Muscle layer of colon (tissue), 2 donors: ENCODE results near the gene LDLRAD4.

Experiments
- H3K27ac ChIP-seq: one replicate; pipeline ENCODE4 v1.7.0; 2013; ENCODE audit warnings: low read depth, mild to moderate bottlenecking, low read length, moderate library complexity
- H3K27me3 ChIP-seq, 2 donors: one replicate each; pipeline ENCODE4 v1.7.0; 2013; ENCODE audit warnings: low read length in 2 of 2, mild to moderate bottlenecking in 2 of 2; ENCODE audit not compliant: insufficient read depth in 2 of 2, control insufficient read depth in 1 of 2
- H3K36me3 ChIP-seq: one replicate; pipeline ENCODE4 v1.7.0; 2013; ENCODE audit warnings: mild to moderate bottlenecking, low read length; ENCODE audit not compliant: insufficient read depth
- H3K4me1 ChIP-seq: one replicate; pipeline ENCODE4 v1.7.0; 2013; ENCODE audit warnings: mild to moderate bottlenecking, low read length; ENCODE audit not compliant: insufficient read depth
- H3K4me3 ChIP-seq, 2 donors: one replicate each; pipeline ENCODE4 v1.7.0; 2013; ENCODE audit warnings: low read length in 2 of 2, low read depth in 1 of 2, mild to moderate bottlenecking in 1 of 2, moderate library complexity in 1 of 2
- H3K9ac ChIP-seq: one replicate; pipeline ENCODE4 v1.7.0; 2013; ENCODE audit warnings: low read length
- H3K9me3 ChIP-seq: one replicate; pipeline ENCODE4 v1.7.0; 2013; ENCODE audit warnings: mild to moderate bottlenecking, low read length
- donor health status: abdominal sarcoma.
- donor health status: Adenocarcinoma of cecum.

Gene LDLRAD4

DNA sequence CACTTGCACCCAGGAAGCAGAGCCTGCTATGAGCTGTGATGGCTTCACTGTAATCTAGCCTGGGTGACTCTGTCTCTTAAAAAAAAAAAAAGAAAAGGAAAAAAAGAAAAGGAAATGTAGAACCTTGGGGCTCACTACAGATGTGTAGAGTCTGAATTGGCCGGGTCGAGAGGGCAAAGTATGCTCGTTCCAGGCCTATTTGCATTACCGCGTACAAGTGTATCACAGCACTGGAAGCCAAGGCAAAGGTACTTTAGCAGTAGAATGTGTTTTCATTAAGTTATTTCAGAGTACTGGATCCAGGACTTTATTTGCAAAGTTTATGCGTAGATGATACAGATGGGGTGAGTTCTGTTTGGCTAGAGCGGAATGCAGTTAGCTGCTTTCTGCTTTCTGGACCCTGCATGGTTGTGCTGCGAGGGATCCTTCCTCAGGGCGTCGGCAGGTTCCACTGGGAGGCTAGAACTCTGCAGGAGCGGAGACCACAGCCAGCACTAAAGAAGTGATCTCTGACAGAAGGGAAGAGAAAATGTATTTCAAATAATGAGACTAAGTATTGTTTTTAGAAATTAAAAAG is 51.8 kb downstream of the LDLRAD4 start:
- Histone ChIP-seq H3K9me3 (no peaks in the 10 kb centered on the region), H3K4me3 (no peak overlapping the region), H3K27ac (peak overlapping the region; percentile 84), H3K9ac (no peak overlapping the region), H3K4me1 (peaks cover 73% of the 10 kb centered on the region), H3K36me3 (no peaks in the 10 kb centered on the region), H3K27me3 (no peaks in the 10 kb centered on the region)

- Histone ChIP-seq H3K9me3 (no peaks in the 10 kb centered on the region), H3K27me3 (no peaks in the 10 kb centered on the region), H3K27ac (no peak overlapping the region), H3K36me3 (no peaks in the 10 kb centered on the region), H3K9ac (no peak overlapping the region), H3K4me1 (peaks cover 62% of the 10 kb centered on the region), H3K4me3 (no peak overlapping the region)
Observed at GRCh38 chr18:13271302-13271911, 52.8 kb downstream of the LDLRAD4 start.

DNA sequence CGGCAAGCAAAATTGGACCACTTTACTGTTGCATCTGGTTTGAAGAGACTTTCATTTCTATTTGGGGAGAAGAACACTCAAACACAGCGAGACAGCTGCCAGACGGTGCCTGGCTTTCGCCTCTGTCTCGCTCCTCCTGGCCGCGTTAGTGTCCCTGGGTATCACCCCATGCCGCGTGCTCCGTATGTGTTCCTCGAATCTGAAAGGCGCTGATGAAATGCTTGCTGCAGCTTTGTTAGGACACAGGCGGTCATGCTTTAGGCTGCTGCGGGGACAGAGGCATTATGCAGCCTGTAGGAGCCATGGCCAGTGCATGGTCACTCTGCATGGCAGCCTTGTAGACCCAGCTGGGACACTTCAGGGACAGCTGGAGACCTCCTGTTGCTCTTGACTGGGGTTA is 53.9 kb downstream of the LDLRAD4 start:
- Histone ChIP-seq H3K4me1 (peaks cover 58% of the 10 kb centered on the region), H3K4me3 (no peak overlapping the region), H3K27me3 (no peaks in the 10 kb centered on the region), H3K9ac (no peak overlapping the region), H3K9me3 (no peaks in the 10 kb centered on the region), H3K36me3 (no peaks in the 10 kb centered on the region), H3K27ac (no peak overlapping the region)

GRCh38 chr18:13273800-13274199 is 55.2 kb downstream of the LDLRAD4 start:
- Histone ChIP-seq H3K27me3 (no peaks in the 10 kb centered on the region), H3K4me1 (peaks cover 44% of the 10 kb centered on the region), H3K27ac (peak overlapping the region; percentile 35), H3K4me3 (no peak overlapping the region), H3K9me3 (no peaks in the 10 kb centered on the region), H3K36me3 (no peaks in the 10 kb centered on the region), H3K9ac (no peak overlapping the region)

GRCh38 chr18:13275075-13275474 is 56.5 kb downstream of the LDLRAD4 start:
- H3K36me3 ChIP-seq = peaks cover under 1% of the 10 kb centered on the region
- H3K9ac ChIP-seq = no peak overlapping the region
- H3K9me3 ChIP-seq = no peaks in the 10 kb centered on the region
- H3K27ac ChIP-seq = no peak overlapping the region
- H3K4me3 ChIP-seq = no peak overlapping the region
- H3K4me1 ChIP-seq = peaks cover 31% of the 10 kb centered on the region
- no peaks in the 10 kb centered on the region for H3K27me3 ChIP-seq

DNA sequence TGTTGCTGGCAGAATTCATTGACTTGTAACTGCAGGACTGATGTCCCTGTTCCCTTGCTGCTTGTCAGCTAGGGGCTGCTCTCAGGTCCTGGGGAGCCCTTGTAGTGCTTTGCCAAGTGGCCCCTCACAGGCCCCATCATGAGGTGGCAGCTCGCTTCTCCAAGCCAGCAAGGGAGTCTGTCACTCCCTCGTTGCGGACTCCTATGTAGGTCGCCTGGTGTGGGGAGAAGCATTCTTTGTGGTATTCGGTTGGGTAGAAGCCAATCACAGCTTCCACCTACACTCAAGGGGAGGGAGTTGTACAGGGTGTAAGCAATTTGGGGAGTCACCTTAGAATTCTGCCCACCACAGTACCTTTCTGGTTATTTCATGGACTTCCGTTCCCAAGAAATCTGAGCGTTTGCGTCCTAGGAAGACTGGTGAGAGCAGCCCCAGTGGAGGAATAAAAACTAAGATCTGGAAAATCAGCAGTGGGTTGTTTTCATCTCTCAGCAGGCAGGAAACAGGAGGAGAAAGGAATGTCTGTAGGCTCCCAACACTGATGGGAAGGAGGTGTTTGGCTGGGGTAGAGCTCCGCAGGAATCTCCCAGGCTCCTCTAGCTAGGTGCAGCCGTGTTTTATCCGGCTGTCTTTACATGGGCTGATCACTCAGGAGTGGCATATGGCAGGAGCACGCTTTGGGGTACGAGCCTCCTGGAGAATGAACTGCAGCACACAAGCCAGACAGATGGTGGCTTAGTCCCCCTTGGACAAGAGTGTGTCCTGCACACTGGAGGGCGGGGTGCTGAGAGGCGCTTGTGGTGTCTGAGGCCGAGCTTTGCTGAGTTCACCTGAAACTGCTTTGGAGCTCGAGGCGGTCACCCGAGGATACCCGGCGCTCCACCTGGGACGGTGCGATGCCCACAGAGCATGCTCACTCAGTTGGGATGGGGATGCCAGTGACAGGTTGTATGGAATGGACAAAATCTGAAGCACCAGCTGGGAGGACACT is 58.3 kb downstream of the LDLRAD4 start:
- Histone ChIP-seq H3K27me3 (no peaks in the 10 kb centered on the region), H3K4me1 (peaks cover 26% of the 10 kb centered on the region), H3K9me3 (no peaks in the 10 kb centered on the region), H3K36me3 (peaks cover 5% of the 10 kb centered on the region), H3K4me3 (no peak overlapping the region), H3K27ac (no peak overlapping the region), H3K9ac (no peak overlapping the region)

GRCh38 chr18:13278062-13278630 is 59.6 kb downstream of the LDLRAD4 start:
- H3K36me3 ChIP-seq = peaks cover 5% of the 10 kb centered on the region
- H3K9me3 ChIP-seq = no peaks in the 10 kb centered on the region
- no peaks in the 10 kb centered on the region for H3K27me3 ChIP-seq
- H3K4me3 ChIP-seq = no peak overlapping the region
- peaks cover 15% of the 10 kb centered on the region for H3K4me1 ChIP-seq
- no peak overlapping the region for H3K9ac ChIP-seq
- no peak overlapping the region for H3K27ac ChIP-seq

- H3K9me3 ChIP-seq = no peaks in the 10 kb centered on the region
- H3K4me1 ChIP-seq = peaks cover 11% of the 10 kb centered on the region
- peaks cover 5% of the 10 kb centered on the region for H3K36me3 ChIP-seq
- H3K27me3 ChIP-seq = no peaks in the 10 kb centered on the region
- H3K27ac ChIP-seq = no peak overlapping the region
- no peak overlapping the region for H3K4me3 ChIP-seq
- H3K9ac ChIP-seq = no peak overlapping the region
Observed at GRCh38 chr18:13279181-13280069, 60.9 kb downstream of the LDLRAD4 start.

- no peak overlapping the region for H3K4me3 ChIP-seq
- no peaks in the 10 kb centered on the region for H3K27me3 ChIP-seq
- H3K27ac ChIP-seq = no peak overlapping the region
- no peak overlapping the region for H3K9ac ChIP-seq
- peaks cover 5% of the 10 kb centered on the region for H3K36me3 ChIP-seq
- H3K4me1 ChIP-seq = peaks cover 19% of the 10 kb centered on the region
- no peaks in the 10 kb centered on the region for H3K9me3 ChIP-seq
Observed at GRCh38 chr18:13280070-13280795, 61.7 kb downstream of the LDLRAD4 start.

- no peak overlapping the region for H3K9ac ChIP-seq
- H3K4me3 ChIP-seq = no peak overlapping the region
- no peaks in the 10 kb centered on the region for H3K27me3 ChIP-seq
- peaks cover 5% of the 10 kb centered on the region for H3K36me3 ChIP-seq
- no peaks in the 10 kb centered on the region for H3K9me3 ChIP-seq
- no peak overlapping the region for H3K27ac ChIP-seq
- H3K4me1 ChIP-seq = peaks cover 23% of the 10 kb centered on the region
Observed at GRCh38 chr18:13281406-13281805, 62.8 kb downstream of the LDLRAD4 start.
